A673 (cell line): ENCODE results near the gene AMH.

ENCODE experiments used
- CTCF ChIP-seq: fragments of 300-800, 200-600 bp; sonication (generic); conservative IDR thresholded peaks from 2 replicates; pipeline ENCODE4 v1.5.1; 2017; ENCODE audit warnings: low read depth, mild to moderate bottlenecking, antibody characterized with exemption, low read length, moderate library complexity, mixed read lengths
- EZH2 ChIP-seq: fragments of 200-600 bp; sonication (generic); IDR thresholded peaks from 2 replicates; pipeline ENCODE4 v1.6.1; 2017; ENCODE audit warnings: borderline replicate concordance, low read depth, mild to moderate bottlenecking, mixed read lengths, antibody characterized with exemption, low read length; ENCODE audit not compliant: poor library complexity, severe bottlenecking

- TF ChIP-seq CTCF (no peak), EZH2 (no peak)
These were observed 34.9 kb upstream of the AMH start for GRCh38 chr19:2214251-2214650.
